ENCODE measurements around the gene HERC3. TPM values are rescaled to one million over a fixed set of nuclear protein-coding genes. Genes with fewer than 3 reads are reported as not detected.

Gene HERC3
- total and polyA plus RNA-seq, 2 donors (not counting 1 experiment from before 2014, with no cell fraction given), result 24.0 to 78.1 TPM

GRCh38 chr4:88575186-88575585 lies 17.1 kb upstream of the HERC3 start:
- Histone ChIP-seq H2AFZ (ENCODE audit: insufficient read depth, low read depth, low read length, poor library complexity, severe bottlenecking) (no peak overlapping the region), H3K4me2 (replicated peaks; ENCODE audit: low read depth, low read length, poor library complexity, severe bottlenecking) (no peak overlapping the region), H4K20me1 (ENCODE audit: control insufficient read depth, insufficient read depth, low read length, poor library complexity, severe bottlenecking) (no peaks in the 10 kb centered on the region), H3K9me3 (ENCODE audit: control extremely low read depth in 1 of 3, control insufficient read depth in 2 of 3, insufficient read depth in 1 of 3, low read length in 2 of 3) (no peaks in the 10 kb centered on the region), H3K27me3 (replicated peaks in 1 of 4; ENCODE audit: control extremely low read depth in 1 of 4, control insufficient read depth in 3 of 4, insufficient read depth in 4 of 4, low read length in 3 of 4) (no peaks in the 10 kb centered on the region), H3K27ac (ENCODE audit: low read length in 2 of 2) (no peak overlapping the region), H3K4me1 (ENCODE audit: control insufficient read depth in 2 of 2, insufficient read depth in 2 of 2, low read length in 2 of 2) (no peaks in the 10 kb centered on the region), H3K9ac (ENCODE audit: low read length) (no peak overlapping the region), H3K4me3 (ENCODE audit: control extremely low read depth in 1 of 5, extremely low read depth in 1 of 5, insufficient read depth in 1 of 5, low read depth in 2 of 5, low read length in 4 of 5) (no peak overlapping the region), H3K79me2 (ENCODE audit: control insufficient read depth, insufficient read depth, low read length) (no peaks in the 10 kb centered on the region), H3K36me3 (replicated peaks in 1 of 2; ENCODE audit: control extremely low read depth in 1 of 2, control insufficient read depth in 1 of 2, extremely low read depth in 1 of 2, insufficient read depth in 2 of 2, low read length in 1 of 2) (no peaks in the 10 kb centered on the region)
- H3K9me3 Mint-ChIP-seq (ENCODE audit: insufficient read depth), result no peaks in the 10 kb centered on the region
- ChIA-PET POLR2A (no interaction called here), CTCF (no interaction called here)
- TF ChIP-seq, protein P1, sequence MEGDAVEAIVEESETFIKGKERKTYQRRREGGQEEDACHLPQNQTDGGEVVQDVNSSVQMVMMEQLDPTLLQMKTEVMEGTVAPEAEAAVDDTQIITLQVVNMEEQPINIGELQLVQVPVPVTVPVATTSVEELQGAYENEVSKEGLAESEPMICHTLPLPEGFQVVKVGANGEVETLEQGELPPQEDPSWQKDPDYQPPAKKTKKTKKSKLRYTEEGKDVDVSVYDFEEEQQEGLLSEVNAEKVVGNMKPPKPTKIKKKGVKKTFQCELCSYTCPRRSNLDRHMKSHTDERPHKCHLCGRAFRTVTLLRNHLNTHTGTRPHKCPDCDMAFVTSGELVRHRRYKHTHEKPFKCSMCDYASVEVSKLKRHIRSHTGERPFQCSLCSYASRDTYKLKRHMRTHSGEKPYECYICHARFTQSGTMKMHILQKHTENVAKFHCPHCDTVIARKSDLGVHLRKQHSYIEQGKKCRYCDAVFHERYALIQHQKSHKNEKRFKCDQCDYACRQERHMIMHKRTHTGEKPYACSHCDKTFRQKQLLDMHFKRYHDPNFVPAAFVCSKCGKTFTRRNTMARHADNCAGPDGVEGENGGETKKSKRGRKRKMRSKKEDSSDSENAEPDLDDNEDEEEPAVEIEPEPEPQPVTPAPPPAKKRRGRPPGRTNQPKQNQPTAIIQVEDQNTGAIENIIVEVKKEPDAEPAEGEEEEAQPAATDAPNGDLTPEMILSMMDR (IDR thresholded peaks at IDR 0.05), result no peak
- no peak for TF ChIP-seq EZH2 (IDR thresholded peaks at IDR 0.05; ENCODE audit: borderline replicate concordance, insufficient read depth, low read depth, low read length, poor library complexity, severe bottlenecking)
- H3K4me1 Mint-ChIP-seq, result no peaks in the 10 kb centered on the region
- intact Hi-C loops (cut with micrococcal nuclease), result no loop called here
- peaks cover 3% of the 10 kb centered on the region for H3K27me3 Mint-ChIP-seq
- WGBS (ENCODE audit: insufficient coverage), result 100% methylated on average over 1 of the region's 1 CpG
- no peak overlapping the region for H3K27ac Mint-ChIP-seq
- H3K4me3 Mint-ChIP-seq, result no peak overlapping the region
- ATAC-seq (ENCODE audit: low read depth) (no peak), DNase-seq (no peak)

DNA sequence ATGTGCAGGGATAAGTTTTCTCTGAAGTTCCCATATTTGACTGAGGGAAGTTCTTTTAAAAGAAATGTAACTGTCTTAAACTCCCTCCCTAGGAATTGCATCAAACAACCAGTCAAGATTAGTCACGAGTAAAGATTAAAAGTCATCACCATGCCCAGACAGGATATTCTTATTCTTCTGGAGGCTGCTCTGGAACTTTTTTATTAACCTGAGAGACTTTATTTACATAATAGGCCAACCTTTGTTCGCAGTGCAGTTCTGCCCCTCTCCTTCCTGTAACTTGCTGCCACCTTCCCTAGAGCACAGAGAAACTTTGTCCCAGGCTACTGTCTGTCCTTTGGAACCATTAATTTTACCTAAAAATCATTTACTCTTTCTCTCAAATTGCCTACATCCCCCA lies 9.8 kb upstream of the HERC3 start:
- H3K36me3 ChIP-seq (replicated peaks in 1 of 2; ENCODE audit: control extremely low read depth in 1 of 2, control insufficient read depth in 1 of 2, extremely low read depth in 1 of 2, insufficient read depth in 2 of 2, low read length in 1 of 2), result no peaks in the 10 kb centered on the region
- H2AFZ ChIP-seq (ENCODE audit: insufficient read depth, low read depth, low read length, poor library complexity, severe bottlenecking), result no peak overlapping the region
- no peaks in the 10 kb centered on the region for H3K4me1 ChIP-seq (ENCODE audit: control insufficient read depth in 2 of 2, insufficient read depth in 2 of 2, low read length in 2 of 2)
- ChIA-PET POLR2A (no interaction called here), CTCF (interaction anchor here (1.1 to 2.2 kb wide), 2 partner anchors 41 to 43 kb away, joined by 4 to 5 read pairs; no protein-coding TSS in a partner anchor)
- intact Hi-C loops (cut with micrococcal nuclease), result no loop called here
- TF ChIP-seq EZH2 (IDR thresholded peaks at IDR 0.05; ENCODE audit: borderline replicate concordance, insufficient read depth, low read depth, low read length, poor library complexity, severe bottlenecking), result no peak
- TF ChIP-seq, protein P1 (IDR thresholded peaks at IDR 0.05), result no peak
- no peak overlapping the region for H3K4me2 ChIP-seq (replicated peaks; ENCODE audit: low read depth, low read length, poor library complexity, severe bottlenecking)
- no peaks in the 10 kb centered on the region for H3K4me1 Mint-ChIP-seq
- no peak overlapping the region for H3K27ac ChIP-seq (ENCODE audit: low read length in 2 of 2)
- no peak overlapping the region for H3K4me3 Mint-ChIP-seq
- no peaks in the 10 kb centered on the region for H3K9me3 ChIP-seq (ENCODE audit: control extremely low read depth in 1 of 3, control insufficient read depth in 2 of 3, insufficient read depth in 1 of 3, low read length in 2 of 3)
- no peaks in the 10 kb centered on the region for H3K9me3 Mint-ChIP-seq (ENCODE audit: insufficient read depth)
- no peak overlapping the region for H3K4me3 ChIP-seq (ENCODE audit: control extremely low read depth in 1 of 5, extremely low read depth in 1 of 5, insufficient read depth in 1 of 5, low read depth in 2 of 5, low read length in 4 of 5)
- H3K79me2 ChIP-seq (ENCODE audit: control insufficient read depth, insufficient read depth, low read length), result no peaks in the 10 kb centered on the region
- H3K27me3 ChIP-seq (replicated peaks in 1 of 4; ENCODE audit: control extremely low read depth in 1 of 4, control insufficient read depth in 3 of 4, insufficient read depth in 4 of 4, low read length in 3 of 4), result no peaks in the 10 kb centered on the region
- H3K27ac Mint-ChIP-seq, result no peak overlapping the region
- H3K27me3 Mint-ChIP-seq, result no peaks in the 10 kb centered on the region
- WGBS (ENCODE audit: insufficient coverage), result 86% methylated on average over 2 of the region's 2 CpGs
- no peak overlapping the region for H3K9ac ChIP-seq (ENCODE audit: low read length)
- no peaks in the 10 kb centered on the region for H4K20me1 ChIP-seq (ENCODE audit: control insufficient read depth, insufficient read depth, low read length, poor library complexity, severe bottlenecking)
- ATAC-seq (ENCODE audit: low read depth) (no peak), DNase-seq (no peak)
